OCI-LY1 (cell line): Measurements from ENCODE around the gene ADAM12.

ENCODE experiments used
- H2AFZ ChIP-seq: fragments of 200-600 bp; sonication (generic), shearing (Covaris generic); 2 replicates; pipeline ENCODE4 v1.6.0; 2014; ENCODE audit warnings: antibody characterized with exemption, mild to moderate bottlenecking, low read length
- H3F3A ChIP-seq: fragments of 200-600 bp; sonication (generic), shearing (Covaris generic); 2 replicates; pipeline ENCODE4 v1.6.0; 2014; ENCODE audit warnings: mild to moderate bottlenecking, antibody characterized with exemption, low read length, moderate library complexity; ENCODE audit not compliant: insufficient read depth
- H3K27ac ChIP-seq: fragments of 200-600 bp; sonication (generic); 2 replicates; pipeline ENCODE4 v1.5.1; 2014; ENCODE audit warnings: low read length, mixed run types, mild to moderate bottlenecking, low read depth; ENCODE audit not compliant: poor library complexity, severe bottlenecking
- H3K27me3 ChIP-seq: fragments of 200-600 bp; sonication (generic); 2 replicates; pipeline ENCODE4 v1.6.0; 2014; ENCODE audit warnings: antibody characterized with exemption, mild to moderate bottlenecking, low read length, moderate library complexity; ENCODE audit not compliant: insufficient read depth
- H3K36me3 ChIP-seq: fragments of 200-600 bp; sonication (generic); 2 replicates; pipeline ENCODE4 v1.6.1; 2014; ENCODE audit warnings: mild to moderate bottlenecking, antibody characterized with exemption, low read length, moderate library complexity, mixed read lengths; ENCODE audit not compliant: insufficient read depth
- H3K4me1 ChIP-seq: fragments of 200-600 bp; sonication (generic); 2 replicates; pipeline ENCODE4 v1.5.1; 2014; ENCODE audit warnings: mild to moderate bottlenecking, low read length, moderate library complexity; ENCODE audit not compliant: insufficient read depth, severe bottlenecking
- H3K4me2 ChIP-seq: fragments of 200-600 bp; sonication (generic), shearing (Covaris generic); 2 replicates; pipeline ENCODE4 v1.6.1; 2014; ENCODE audit warnings: low read length
- H3K4me3 ChIP-seq: fragments of 200-600 bp; sonication (generic); 2 replicates; pipeline ENCODE4 v1.5.1; 2014; ENCODE audit warnings: low read length, low read depth, mild to moderate bottlenecking, mixed read lengths; ENCODE audit not compliant: poor library complexity, severe bottlenecking
- H3K79me2 ChIP-seq: fragments of 200-600 bp; shearing (Covaris generic); 2 replicates; pipeline ENCODE4 v1.6.1; 2016; ENCODE audit warnings: mixed run types, low read length, mixed read lengths; ENCODE audit not compliant: insufficient read depth
- H3K9ac ChIP-seq: fragments of 200-600 bp; sonication (generic), shearing (Covaris generic); 2 replicates; pipeline ENCODE4 v1.6.1; 2014; ENCODE audit warnings: mild to moderate bottlenecking, low read length, mixed read lengths
- H3K9me2 ChIP-seq: fragments of 200-600 bp; sonication (generic), shearing (Covaris generic); 2 replicates; pipeline ENCODE4 v1.6.1; 2014; ENCODE audit warnings: low read depth, mild to moderate bottlenecking, low read length, mixed read lengths
- H3K9me3 ChIP-seq: fragments of 200-600 bp; shearing (Covaris generic); 2 replicates; pipeline ENCODE4 v1.6.1; 2014; ENCODE audit warnings: low read length, mixed read lengths
- H4K20me1 ChIP-seq: fragments of 200-600 bp; sonication (generic), shearing (Covaris generic); 2 replicates; pipeline ENCODE4 v1.6.0; 2016; ENCODE audit warnings: mild to moderate bottlenecking, low read length; ENCODE audit not compliant: insufficient read depth
- CTCF ChIP-seq: fragments of 200-600 bp; sonication (generic), shearing (Covaris generic); IDR thresholded peaks from 2 replicates; pipeline ENCODE4 v1.5.1; 2017; ENCODE audit warnings: mild to moderate bottlenecking, antibody characterized with exemption, low read length, moderate library complexity, mixed read lengths
- EZH2 ChIP-seq: fragments of 200-600 bp; sonication (generic), shearing (Covaris generic); IDR thresholded peaks from 2 replicates; pipeline ENCODE4 v1.8.0; 2017; ENCODE audit warnings: borderline replicate concordance, mixed run types, mild to moderate bottlenecking, antibody characterized with exemption, low read length, moderate library complexity, mixed read lengths

The ADAM12 gene

GRCh38 chr10:126387931-126388911 lies at the start of gene ADAM12:
TSS of gene ADAM12 (minus strand) at chr10:126388477. CDS start at chr10:126388145, 332 bp downstream.
- Histone ChIP-seq H3K27ac (no peak within 1 kb of the TSS), H2AFZ (no peak within 1 kb of the TSS)

GRCh38 chr10:126437635-126438406 lies 49.5 kb upstream of the ADAM12 start:
- Histone ChIP-seq H3K79me2 (no peaks in the 10 kb centered on the region), H3K9me2 (no peaks in the 10 kb centered on the region), H3K9me3 (no peaks in the 10 kb centered on the region), H2AFZ (no peak overlapping the region), H3K4me1 (no peaks in the 10 kb centered on the region), H3K27me3 (no peaks in the 10 kb centered on the region), H3K4me3 (no peak overlapping the region), H3K36me3 (no peaks in the 10 kb centered on the region), H3K4me2 (no peak overlapping the region), H3K9ac (no peak overlapping the region), H3F3A (no peaks in the 10 kb centered on the region), H4K20me1 (no peaks in the 10 kb centered on the region), H3K27ac (no peak overlapping the region)
- TF ChIP-seq CTCF (no peak), EZH2 (no peak)

More at GRCh38 chr10:126387931-126388911, at the start of gene ADAM12:
- Histone ChIP-seq H3K9ac (no peak within 1 kb of the TSS), H3K4me2 (no peak within 1 kb of the TSS), H3K9me2 (no peaks in the 10 kb centered on the region), H3K36me3 (no peaks in the 10 kb centered on the region), H3F3A (no peaks in the 10 kb centered on the region), H3K9me3 (no peaks in the 10 kb centered on the region), H3K4me1 (no peaks in the 10 kb centered on the region), H3K79me2 (no peaks in the 10 kb centered on the region), H3K27me3 (no peaks in the 10 kb centered on the region), H3K4me3 (no peak within 1 kb of the TSS), H4K20me1 (no peaks in the 10 kb centered on the region)
- TF ChIP-seq CTCF (no peak), EZH2 (no peak)

GRCh38 chr10:126434235-126434634 lies 46.0 kb upstream of the ADAM12 start:
- no peaks in the 10 kb centered on the region for H3K36me3 ChIP-seq
- H3K9me3 ChIP-seq: no peaks in the 10 kb centered on the region
- no peaks in the 10 kb centered on the region for H3K9me2 ChIP-seq
- no peak overlapping the region for H3K4me2 ChIP-seq
- no peaks in the 10 kb centered on the region for H4K20me1 ChIP-seq
- H3K27ac ChIP-seq: no peak overlapping the region
- H3K27me3 ChIP-seq: no peaks in the 10 kb centered on the region
- H3K4me3 ChIP-seq: no peak overlapping the region
- no peaks in the 10 kb centered on the region for H3F3A ChIP-seq
- H3K79me2 ChIP-seq: no peaks in the 10 kb centered on the region
- no peak overlapping the region for H2AFZ ChIP-seq
- H3K4me1 ChIP-seq: no peaks in the 10 kb centered on the region
- TF ChIP-seq CTCF (no peak), EZH2 (no peak)
- H3K9ac ChIP-seq: no peak overlapping the region
